Measurements from ENCODE around the gene MIXL1.

Gene MIXL1

DNA sequence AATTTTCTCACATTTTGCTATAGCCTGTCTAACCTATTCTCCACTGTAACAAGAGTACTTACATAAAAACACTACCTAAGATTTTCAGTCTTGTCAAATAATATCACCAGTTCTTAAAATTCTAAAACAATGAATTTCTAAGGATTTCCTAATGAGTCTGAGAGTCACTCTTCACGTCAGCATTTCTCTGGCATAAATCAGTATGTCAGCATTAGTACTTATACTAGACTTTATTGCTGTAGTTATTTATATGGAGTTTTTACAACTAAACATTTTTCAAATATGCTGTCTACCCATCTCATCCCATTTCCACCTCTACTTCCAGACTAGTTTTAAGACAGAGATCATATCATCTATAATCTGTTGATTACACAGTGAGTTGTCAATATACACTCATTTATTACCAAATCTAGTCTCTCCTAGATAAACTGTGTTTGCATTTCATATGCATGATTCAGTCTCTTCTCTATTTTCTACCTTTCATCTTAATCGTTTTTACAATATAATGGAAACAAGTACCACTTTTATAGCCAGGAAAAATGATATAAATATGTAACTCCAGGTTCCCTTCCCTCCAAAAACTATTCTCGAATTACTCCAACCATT is 52.7 kb downstream of the MIXL1 start:
- no peak for DNase-seq (ENCODE audit: low read depth)
- TF ChIP-seq, protein P1, sequence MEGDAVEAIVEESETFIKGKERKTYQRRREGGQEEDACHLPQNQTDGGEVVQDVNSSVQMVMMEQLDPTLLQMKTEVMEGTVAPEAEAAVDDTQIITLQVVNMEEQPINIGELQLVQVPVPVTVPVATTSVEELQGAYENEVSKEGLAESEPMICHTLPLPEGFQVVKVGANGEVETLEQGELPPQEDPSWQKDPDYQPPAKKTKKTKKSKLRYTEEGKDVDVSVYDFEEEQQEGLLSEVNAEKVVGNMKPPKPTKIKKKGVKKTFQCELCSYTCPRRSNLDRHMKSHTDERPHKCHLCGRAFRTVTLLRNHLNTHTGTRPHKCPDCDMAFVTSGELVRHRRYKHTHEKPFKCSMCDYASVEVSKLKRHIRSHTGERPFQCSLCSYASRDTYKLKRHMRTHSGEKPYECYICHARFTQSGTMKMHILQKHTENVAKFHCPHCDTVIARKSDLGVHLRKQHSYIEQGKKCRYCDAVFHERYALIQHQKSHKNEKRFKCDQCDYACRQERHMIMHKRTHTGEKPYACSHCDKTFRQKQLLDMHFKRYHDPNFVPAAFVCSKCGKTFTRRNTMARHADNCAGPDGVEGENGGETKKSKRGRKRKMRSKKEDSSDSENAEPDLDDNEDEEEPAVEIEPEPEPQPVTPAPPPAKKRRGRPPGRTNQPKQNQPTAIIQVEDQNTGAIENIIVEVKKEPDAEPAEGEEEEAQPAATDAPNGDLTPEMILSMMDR (conservative IDR thresholded peaks at IDR 0.05; ENCODE audit: low read depth, low read length): no peak

More for the DNA sequence above, 52.7 kb downstream of the MIXL1 start:
- no peak overlapping the region for H3K4me3 ChIP-seq (ENCODE audit: low read depth, low read length)

All from choroid plexus epithelial cell (primary cell).